ENCODE results near the gene LRP1.
A peak's percentile ranks its signal among the peaks of the same experiment; 100 is the strongest.

LRP1 gene

GRCh38 chr12:57094208-57095160, 33.8 kb upstream of the LRP1 start:
- no peak for DNase-seq

- no peak for DNase-seq
Measured at GRCh38 chr12:57095440-57095839, 32.8 kb upstream of the LRP1 start.

GRCh38 chr12:57096099-57096572, 32.1 kb upstream of the LRP1 start:
- DNase-seq, result peak; percentile 78

DNA sequence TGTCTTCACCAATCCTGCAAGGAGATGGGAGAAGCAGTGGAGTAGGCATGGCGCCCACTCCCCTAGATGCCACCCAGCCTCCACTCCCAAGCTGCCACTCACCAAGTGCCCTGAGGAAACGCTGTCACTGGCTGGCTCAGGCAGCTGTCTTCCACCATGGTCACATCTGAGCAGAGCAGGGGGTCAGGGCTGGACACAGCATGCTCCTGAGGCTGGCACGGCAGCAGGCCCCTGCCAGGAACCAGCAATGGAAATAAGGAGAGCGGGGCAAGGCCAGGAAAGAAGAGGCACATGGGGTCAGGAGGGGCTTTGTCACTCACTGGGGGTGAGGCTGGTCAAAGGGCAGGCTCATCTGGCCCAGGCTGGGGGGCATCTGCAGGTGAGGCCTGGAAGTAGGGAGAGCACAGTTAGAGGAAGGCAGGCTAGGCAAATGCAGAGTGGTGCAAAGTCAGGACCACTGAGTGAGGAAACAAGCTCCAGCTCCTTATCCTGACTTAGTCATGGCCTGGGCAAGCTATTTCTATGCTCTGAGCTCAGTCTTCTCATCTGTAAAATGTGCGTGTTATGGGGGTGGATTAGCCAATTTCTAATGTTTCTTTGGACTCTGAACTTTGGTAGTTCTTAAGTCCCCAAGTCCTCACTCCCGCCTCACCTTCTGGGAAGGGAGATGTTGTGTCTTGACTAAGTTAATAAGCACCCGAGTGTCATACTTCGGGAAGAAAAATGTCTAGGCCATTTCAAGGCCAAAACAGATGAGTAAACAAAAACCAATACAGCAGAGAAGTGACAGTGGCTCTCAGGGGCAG, 31.3 kb upstream of the LRP1 start:
- DNase-seq, result no peak

DNA sequence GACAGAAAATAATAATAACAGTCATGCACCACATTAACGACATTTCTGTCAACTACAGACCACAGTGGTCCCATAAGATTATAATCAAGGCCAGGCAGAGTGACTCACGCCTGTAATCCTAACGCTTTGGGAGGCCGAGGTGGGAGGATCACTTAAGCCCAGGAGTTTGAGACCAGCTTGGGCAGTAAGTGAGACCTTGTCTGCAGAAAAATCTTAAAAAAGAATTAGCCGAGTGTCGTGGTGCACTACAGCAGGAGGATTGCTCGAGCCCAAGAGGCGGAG, 30.8 kb upstream of the LRP1 start:
- no peak for DNase-seq

GRCh38 chr12:57098546-57098945, 29.7 kb upstream of the LRP1 start:
- DNase-seq, result no peak

DNA sequence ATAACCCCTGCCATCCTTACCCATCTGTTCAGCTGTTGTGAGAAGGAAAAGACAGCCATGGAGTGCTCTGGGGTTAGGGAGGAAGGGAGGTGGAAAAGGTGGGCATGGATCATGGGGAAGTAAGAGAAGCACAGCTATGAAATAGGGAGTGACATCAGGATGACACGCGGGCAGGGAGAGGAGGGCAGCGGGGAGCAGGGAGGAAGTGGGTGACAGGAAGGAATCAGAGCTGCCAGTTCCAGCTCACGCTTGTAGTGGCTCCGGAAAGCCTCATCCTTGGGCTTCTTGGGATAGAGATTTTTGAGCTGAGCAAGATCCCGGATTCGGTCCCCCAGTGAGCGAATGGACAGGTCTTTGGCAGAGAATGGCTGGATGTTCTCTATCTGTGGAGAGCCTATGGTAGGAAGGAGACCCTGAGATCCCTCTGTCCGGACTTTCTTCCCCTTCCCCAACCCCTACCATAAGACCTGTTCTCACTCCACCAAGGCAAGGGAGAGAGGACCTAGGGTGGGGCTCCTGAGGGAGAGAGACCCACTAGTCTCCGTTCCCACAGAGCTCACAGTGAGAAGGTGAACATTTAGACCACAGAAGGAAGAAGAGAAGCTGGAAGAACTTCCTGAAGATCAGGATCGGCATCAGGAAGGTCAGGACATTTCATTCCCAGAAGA, 29.1 kb upstream of the LRP1 start:
- no peak for DNase-seq

GRCh38 chr12:57099766-57100165, 28.5 kb upstream of the LRP1 start:
- DNase-seq, result no peak

- DNase-seq, result no peak
Measured at GRCh38 chr12:57101892-57102695, 26.2 kb upstream of the LRP1 start.

DNA sequence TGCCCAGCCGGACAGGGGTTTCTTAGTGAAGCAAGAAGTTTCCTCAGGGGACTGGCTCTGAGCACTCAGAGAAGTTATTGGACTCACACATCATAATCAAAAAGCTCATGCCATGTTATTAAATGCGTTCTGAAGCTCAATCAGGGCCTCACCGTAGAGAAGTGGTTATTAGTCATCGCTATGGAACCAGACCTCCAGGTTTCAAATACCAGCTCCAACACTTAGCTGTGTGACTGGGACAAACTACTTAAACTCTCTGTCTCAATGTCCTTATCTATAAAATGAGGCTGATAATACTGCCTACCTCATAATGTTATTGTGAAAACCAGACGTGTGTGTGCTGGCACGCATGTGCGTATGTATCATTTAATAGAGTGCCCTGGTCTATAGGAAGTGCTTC, 24.4 kb upstream of the LRP1 start:
- DNase-seq, result no peak

GRCh38 chr12:57104292-57104910, 23.9 kb upstream of the LRP1 start:
- no peak for DNase-seq

DNA sequence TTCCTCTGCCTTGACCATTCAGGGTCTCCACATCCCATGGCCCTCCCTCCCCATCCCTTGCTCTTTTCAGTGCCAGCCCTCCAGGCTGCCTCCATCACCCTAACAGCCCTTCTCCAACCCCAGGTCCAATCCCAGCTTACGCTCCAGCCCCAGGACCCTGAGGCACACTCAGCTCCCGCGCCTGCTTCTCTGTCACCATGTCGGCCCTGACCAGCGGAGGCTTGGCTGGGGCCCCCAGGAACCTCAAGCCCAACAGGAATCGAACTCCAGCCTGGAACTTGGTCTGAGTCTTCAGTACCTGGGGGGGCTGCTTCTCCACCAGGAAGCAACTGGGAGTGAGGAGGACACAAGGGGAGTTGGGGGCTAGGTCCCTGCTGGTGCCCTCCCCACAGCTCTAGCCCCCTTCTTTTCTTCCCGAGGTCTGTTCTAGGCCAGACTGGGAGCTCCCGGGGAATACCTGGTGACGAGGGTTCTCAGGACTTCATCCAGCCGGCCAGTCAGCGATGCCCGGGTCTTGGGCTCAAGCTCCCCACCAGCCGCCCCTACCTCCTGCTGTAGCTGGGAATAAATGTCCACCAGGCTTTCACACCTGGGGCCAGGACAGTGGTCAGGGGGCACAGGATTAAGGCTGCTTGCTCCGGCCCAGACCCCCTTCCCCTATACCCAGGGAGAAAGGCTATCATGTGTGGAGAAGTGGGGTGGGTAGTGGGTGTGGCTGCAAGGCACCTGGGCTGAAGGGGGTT, 23.1 kb upstream of the LRP1 start:
- no peak for DNase-seq

DNA sequence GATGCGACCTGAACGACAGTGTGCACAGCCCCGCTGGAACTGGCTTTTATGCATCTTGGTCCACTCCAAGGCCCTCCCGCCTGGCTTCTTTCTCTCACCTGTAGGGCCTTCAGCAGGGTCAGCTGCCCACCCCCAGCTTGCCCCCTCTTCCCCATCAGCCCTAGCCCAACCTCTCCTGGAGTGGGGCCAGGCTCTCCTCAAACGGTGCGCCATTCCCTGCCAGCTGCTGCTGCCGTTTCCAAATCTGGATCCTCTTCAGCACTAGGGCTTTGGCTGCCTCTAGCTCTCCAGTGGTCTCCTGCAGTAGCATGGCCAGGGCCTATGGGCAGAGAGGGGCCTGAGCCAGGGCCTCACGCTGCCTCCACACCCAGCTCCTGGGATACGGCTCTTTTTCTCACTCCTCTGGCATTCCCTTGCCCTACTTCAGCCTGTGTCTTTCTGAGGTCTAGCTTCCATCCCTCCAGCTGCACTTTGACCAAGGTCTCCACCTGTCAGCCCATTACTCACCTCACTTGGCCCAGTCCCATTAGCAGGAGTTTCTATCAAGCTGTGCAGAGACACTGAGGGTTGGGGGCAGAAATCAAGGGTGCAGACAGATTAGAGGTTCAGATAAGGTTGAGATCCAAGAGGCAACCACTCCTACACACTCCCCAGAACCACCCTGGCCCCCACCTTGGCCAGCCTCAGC, 22.1 kb upstream of the LRP1 start:
- DNase-seq, result no peak

DNA sequence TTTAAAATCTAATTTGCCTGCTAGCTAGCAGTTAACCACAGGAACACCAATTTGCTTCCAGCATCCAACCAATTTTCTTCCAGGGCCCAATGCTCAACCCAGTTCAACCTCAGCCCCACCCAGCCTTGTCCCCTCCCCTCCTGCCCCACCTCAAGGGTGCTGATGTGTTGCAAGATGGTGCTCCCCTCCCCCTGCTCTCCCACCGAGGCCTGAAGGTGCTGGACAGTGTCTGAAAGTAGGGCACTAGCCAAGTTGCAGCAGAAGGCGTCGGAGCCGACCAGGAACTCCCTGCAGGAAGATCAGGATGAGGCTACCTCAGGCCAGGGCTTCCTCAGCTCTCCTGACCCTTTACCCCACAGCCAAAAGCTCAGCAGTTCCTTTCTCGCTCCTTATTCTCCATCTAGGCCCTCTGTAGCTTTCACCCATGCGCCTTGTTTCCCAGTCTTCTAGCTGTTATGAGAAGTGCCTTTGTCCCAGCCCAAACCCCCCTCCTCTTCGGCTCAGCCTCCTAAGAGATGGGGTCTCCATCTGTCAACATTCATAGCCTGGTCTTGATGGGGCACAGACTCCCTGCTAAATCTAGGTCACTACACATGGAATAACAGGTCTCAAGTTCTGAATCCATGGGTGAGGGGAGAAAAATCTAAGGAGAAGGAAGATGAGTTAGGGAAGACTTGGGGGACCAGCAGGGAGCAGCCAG, 20.7 kb upstream of the LRP1 start:
- no peak for DNase-seq

- no peak for DNase-seq
Measured at GRCh38 chr12:57109207-57110103, 18.8 kb upstream of the LRP1 start.

DNA sequence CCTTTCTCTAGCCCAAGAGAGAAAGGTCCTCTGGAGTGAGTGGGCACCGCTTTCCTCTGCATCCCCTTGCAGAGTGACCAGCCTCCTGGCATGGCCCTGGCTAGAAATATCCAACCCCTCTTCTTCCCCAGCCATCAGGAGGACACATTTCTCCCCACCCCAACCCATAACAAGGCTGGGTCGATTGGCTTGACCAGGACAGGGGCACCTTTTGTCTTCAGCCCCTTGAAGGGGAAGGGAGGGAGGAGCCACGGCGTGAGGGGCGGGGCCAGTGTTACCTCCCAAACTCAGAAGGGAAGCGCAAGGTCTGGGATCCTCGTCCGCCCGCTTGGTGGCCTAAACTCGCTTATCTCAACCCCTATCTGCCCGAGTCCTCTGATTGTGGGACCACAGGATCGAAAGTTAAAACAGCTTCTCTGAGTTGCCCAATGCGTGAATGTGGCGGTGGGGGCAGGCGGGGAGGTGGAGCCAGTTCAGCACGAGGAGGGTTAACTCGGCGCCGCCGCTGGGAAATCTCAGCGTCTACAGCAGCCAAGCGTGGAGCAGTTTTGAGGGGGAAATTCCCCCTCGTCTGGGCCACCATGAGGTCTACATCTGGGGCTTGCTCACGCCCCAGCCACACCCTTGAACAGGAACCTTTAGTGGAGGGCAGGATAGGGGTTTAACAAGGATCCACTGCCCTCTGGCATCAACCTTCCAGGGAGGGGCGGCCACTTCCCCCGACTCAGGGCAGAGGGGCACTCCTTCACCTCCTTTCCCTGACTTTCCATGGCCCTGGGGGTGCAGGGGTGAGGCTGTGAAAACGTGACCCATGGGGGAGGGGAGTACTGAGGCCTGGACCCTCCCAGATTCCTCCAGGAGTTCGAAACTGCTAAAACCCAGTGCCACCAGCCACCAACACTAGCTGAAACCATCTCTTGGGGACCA, 17.9 kb upstream of the LRP1 start:
- DNase-seq, result peak; percentile 20

DNA sequence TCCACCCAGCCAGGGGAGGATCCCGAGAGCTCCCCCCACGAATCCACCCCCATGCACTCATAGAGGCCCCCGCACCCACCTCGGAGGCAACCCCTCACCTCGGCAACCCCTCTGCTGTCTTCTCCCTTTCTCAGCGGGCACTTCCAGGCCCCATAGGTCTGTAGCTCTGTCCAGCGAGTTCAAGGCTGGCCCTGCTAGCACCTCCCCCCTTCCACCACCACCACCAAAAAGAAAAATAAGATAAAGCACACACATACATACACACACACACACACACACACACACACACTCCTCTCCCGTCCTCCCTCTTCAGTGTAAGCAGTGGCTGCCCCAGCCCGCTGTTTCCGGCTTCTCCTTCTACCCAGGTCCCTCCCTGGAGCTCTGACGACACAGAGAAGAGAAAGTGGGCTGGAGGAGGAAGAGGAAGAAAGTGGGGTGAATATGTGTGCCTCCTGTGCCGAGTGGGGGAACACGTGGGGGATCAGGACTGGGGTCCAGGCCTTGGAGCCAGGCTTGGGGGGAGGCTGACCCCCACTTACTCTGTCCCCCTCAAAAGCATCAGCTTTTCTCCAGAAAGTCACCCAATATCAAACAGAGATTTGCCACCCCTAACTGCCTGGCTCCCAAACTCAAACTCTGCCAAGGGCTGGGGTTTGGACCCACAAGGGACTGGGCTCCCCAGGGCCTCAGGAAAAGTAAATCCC, 17.1 kb upstream of the LRP1 start, which contains the start of gene STAT6:
STAT6 (minus strand) TSS at position 332 of the 704 bp plus-strand sequence. CDS start 3,084 bp downstream, outside the sequence.
- DNase-seq, result peak; percentile 72

All from DMS153 (cell line).